NCI-H446 treated with DMSO at 0.1 percent for 48 hours (cell line): ENCODE data around the gene DNAL1.

Experiments used
- DNase-seq: peaks from one replicate; lab custom pipeline; 2025; lab: John Stamatoyannopoulos, UW

Gene DNAL1

DNA sequence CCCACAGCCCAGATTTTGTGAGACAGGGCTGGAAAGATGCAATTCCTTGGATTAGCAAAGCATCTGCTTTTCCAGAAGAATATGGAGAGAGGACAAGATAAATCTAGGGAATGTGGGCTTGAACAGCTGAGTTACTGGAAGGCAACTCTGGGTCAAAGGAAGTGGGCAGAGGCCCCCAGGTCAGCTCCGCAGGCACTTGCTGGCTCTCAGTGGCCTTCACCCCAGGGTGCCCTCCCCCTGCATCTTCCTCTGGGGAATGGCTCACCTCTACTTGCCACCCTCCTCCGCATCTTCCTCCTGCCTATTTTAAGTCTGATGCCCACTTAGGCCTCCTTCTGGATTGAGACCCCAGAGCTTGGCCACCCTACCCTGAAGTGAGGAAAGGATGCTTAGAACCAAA lies 79.9 kb downstream of the DNAL1 start:
- DNase-seq = no peak

DNA sequence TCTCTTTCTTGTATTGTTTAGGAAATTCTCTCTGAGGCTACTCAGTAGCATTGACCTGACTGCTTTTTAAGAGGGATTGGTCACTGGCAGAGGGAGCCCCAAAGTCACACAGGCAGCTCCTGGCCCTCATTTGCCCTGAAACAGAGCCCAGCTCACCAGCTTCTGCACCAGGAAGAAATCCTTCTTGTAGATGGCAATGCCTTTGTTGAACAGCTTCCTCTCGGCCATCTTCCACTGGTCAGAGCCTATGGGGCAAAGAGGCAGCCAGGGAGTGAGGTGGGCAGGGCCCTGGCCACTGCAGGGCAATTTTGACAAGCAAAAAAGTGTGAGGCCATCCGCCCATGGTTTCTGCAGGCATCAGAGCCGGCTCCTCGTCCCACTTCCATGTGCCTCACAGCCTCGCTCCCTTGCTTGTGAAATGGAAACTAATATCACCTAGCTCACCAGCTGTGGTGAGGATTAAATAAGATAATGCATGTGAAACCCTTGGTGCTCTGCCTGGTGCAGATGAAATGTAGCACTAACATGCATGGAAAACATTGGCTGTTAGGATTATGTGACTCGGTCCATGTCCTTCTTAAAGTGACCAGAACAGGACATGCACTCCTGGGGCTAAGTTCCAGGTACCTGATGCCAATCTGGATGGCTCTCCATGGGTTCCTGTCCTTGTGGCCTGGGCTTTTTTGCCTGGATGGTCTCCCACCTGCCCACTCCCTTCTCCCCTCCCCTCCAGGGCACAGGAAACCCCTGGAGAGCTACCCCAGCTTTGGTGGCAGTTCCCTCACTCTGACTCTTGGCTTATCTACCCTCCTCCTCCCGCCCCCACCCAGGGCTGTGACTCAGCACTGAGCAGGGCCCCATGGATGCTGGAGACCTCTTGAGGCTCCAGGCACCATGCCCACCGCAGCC lies 80.6 kb downstream of the DNAL1 start:
- DNase-seq = no peak

DNA sequence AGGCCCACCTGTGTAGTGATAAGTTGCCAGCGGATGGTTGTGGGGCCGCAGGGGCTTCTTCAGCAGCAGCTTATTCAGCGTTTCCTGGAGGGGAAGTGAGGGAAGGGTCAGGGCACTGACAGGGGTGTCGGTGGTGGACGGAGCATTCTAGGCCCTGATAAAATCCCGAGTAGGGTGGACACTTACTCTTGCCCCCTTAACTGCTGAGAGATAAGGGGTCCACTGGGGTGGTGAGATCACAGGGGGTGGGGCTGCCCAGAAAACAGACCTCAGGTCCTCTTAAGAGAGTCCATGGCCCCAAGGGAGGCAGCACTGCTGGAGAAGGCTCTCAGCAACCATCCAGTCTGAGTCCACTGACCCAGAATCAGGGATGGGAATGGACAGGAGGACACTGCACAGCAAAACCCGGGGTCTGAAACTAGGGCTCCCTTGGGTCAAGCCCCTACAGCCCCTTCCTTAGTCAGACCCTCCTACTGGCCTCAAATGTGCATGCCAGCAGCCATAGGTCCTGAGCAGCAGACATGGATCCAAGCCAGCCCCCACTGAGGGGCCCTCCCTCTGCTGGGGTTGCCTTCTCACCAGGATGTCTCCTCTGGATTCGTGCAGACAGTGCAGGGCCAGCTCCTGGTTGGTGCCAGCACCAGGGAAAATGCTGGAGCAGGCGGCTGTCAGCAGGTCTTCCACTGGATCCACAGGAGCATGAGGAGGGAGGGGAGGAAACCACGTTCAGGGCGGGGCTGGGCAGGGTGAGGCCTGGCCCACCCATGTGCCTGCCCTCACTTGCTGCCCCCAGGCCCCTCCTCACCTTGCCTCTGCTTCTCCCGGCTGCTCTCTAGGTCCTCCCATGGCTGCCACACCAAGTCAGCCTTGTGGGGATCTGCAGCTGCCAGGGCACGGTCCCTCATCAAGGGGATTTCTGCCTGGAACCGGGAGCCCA lies 81.5 kb downstream of the DNAL1 start:
- DNase-seq = no peak

DNA sequence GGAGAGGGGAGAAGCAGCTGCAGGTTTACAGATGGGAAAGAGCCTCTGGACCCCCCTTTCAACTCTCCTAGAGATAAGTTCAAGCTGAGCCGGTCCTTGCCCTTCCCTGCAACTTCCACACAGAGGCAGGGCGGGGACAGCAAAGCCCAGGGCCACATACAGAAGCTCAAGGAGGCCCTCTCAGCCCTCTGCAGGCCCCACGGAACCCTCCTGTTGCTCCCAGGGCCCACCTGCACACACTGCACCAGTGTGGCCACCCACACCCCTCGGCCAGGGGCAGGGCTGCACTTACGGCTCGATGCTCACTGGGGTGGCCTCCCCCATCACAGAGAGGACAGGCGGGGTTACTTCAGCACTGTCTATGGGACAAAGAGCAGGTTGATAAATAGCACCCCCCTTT lies 82.4 kb downstream of the DNAL1 start:
- no peak for DNase-seq

DNA sequence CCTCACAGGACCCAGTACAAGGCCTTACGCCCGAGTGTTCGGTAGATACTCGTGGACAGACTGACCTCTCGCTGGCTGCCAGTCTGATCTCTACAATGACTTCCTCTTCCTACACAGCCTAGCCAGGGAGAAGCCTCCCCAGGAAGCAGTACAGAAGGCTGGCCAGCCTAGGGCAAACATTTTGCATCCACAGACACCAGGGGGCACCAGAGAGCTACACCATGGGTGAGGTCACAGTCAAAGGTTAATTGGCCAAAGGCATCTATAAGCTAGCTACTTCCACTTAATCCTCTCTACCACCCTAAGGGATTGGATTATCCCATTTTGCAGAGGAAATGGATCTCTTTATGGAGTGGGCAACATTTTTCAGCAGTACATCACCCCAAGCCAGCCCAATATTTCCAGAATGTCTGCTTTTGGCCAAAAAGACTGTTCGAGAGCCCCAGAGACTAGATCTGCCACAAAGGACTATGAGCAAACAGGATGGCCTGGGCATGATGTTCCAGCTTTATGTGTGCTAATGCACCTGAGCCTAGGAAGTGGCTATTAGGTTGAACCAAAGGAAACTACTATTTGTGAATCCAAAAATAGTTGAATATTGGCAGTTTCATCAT lies 84.0 kb downstream of the DNAL1 start:
- DNase-seq = no peak

DNA sequence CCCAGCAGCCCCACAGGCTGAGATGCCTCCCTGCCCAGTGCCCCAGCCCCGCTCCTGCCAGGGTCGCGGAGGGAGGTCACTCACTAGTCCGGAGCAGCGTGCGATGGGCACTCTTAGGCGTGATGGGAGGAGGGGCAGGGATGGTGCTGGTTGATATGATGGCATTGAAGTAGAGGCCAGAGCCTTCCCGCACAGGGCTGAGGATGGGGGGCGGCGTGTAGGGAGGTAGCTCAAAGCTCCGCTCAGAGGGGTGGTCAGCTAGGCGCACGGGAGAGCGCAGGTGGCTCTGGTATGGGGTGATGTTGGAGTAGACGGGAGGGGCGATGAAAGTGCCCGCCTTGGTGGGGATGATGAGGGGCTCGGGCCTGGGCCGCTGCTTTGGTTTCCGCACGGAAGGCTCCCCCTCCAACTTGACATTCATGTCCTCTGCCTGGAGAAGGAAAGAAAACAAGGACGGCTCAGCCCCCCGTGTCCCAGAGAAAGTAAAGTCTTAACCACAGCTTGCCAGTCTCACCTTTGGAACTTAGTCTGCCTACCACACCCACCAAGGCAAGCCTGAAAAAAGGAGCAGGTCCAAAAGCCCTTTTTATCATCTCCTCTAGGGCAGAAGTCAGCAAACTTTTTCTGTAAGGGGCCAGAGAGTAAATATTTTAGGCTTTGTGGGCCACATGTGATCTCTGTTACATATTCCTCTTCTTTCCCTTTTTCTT lies 84.9 kb downstream of the DNAL1 start:
- no peak for DNase-seq

DNA sequence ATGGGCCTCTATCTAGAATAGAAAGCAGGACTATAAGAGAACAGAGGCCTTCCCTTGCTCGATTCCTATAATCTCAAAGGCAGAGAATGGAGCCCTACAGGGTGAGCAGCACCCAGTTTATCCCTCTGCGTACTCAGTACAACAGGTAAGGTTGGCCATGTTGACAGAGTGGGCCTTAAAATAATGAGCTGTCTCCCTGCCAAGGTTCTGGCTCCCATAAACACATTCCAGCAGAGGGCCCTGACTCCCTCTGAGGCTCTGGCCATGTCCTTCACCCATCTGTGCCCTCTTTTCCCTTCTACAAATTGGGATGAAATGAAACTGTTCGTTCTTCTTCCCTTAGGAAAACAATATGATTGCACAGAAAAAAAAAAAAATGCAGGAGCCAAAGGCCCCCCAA lies 86.3 kb downstream of the DNAL1 start:
- DNase-seq = no peak

DNA sequence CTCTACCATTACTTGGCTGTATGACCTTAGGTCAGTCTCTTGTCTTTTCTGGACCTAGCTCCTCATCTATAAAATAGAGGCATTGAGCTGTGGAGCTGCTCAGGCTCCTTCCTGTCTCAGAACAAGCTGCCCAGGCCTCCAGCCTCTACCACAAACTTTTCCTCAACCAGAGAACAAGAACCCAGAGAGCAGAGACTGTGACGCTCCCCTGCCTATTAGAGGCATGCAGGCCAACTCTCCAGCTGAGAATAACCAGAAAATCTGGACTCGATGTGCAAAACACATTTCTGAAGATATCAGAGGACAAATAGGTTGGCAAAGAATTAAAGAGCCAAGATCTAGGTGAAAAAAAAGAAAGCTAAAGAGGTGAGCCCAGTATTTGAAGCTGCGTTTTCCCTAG lies 87.2 kb downstream of the DNAL1 start:
- DNase-seq = no peak

DNA sequence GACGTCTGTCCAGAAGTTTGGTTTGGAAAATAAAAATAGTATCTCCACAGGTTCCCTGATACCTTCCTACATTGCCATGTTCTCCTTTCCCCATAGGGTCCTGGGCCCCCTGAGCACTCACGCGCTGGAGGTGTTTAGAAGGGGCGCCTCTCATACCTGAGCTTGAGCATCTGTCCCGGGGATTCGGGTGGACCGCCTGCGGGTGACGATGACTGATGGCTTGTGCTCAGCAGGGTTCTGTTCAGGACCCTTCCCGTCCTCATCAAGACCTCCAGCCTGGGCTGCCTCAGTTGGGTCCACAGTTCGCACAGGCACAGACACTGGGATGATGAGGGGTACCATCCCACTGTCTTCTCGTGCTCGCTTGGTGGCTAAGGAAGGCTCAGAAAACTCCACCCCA lies 92.1 kb downstream of the DNAL1 start:
- no peak for DNase-seq

DNA sequence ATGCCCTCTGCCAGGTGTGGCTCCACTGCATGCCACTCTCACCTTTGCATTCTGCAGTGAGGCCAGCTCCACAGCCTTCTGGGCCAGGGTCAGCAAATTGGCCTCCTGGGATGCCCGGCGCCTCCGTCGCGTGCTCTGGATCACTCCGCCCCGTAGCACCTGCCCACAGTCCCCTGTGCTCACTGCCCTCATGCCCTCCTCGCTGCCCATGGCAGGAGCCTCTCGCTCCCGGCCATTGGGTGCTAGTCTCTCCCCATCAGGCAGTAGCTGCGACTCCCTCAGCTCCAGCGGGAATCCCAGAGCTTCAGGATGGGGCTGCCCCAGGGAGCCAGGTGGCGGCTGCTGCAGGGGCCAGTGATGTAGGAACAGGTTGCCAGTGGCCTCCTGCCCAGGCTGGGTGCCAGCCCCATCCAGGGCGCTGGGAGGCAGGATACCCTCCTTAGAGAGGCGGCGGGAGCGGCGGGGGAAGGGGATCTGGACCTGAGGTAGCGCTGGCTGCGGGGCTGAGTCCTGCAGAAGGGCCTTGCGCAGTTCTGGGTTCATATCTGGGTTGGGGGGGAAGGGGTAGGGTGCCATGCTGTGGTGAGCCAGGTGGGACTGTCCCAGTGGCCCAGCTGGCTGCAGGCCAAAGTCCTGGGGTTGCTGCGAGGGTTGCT lies 93.9 kb downstream of the DNAL1 start:
- DNase-seq = no peak

DNA sequence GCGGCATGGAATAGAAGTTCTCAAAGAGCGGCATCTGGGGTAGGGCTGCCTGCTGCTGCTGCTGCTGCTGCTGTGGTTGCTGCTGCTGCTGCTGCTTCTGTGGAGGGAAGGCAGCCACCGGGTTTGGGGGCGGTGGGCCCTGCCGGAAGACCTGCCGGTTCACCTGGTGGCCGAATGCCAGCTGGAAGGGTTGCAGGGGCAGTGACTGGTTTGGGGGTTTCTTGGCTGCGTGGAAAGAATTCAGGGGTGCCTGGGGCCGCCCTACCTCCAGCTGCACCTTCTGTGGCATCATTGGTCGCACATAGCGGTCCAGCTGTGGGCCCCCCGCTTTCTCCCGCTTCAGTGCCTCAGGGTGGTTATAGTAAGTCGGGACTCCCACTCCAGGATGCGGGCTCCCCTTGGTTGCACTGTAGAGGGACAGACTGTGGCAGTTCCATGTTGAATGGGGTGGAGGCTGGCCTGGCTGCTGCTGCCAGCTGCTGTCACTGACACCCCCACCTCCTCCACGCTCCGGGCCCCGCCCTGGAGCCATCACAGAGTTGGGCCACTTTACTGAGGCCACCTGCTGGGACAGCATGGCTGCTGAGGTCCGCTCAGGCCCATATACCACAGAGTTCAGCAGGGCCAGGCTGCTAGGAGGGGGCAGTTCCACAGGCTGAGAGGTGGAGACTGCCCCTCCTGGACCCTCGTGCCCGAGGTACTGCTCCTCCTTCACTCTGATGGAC lies 94.5 kb downstream of the DNAL1 start:
- DNase-seq = no peak

DNA sequence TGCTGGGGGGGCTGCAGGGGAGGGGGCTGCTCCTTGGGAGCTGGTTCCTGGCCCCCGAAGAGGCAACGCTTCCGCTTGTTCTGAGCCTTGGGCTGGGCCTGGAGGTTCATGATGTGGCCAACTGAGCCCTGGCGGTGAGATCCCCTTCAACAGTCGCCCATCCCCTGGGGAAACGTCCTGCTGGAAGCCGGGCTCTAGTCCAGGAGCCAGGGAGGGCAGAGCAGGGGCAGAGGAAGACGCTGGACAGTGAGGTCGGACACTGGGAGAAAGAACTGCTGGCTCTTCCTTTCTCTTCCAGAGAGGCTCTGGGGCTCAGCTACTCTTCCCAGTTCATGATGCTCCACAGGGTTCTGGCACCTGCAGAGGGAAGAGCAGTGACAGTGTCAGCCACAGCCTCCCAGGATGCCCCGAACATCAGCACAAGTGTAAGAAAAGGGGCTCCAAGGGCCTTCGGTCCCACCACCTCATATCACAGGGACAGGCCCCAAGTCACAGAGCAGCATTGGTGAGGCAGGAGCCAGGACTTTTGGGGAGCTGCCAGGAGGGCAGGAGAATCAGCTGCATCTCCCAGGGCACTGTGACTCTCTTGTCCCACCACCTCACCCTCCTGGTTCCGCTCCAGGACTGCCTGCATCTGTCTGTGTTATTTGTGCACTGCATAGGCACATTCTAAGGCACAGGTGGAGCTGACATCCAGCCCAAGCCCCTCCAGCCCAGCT lies 95.3 kb downstream of the DNAL1 start:
- DNase-seq = no peak

DNA sequence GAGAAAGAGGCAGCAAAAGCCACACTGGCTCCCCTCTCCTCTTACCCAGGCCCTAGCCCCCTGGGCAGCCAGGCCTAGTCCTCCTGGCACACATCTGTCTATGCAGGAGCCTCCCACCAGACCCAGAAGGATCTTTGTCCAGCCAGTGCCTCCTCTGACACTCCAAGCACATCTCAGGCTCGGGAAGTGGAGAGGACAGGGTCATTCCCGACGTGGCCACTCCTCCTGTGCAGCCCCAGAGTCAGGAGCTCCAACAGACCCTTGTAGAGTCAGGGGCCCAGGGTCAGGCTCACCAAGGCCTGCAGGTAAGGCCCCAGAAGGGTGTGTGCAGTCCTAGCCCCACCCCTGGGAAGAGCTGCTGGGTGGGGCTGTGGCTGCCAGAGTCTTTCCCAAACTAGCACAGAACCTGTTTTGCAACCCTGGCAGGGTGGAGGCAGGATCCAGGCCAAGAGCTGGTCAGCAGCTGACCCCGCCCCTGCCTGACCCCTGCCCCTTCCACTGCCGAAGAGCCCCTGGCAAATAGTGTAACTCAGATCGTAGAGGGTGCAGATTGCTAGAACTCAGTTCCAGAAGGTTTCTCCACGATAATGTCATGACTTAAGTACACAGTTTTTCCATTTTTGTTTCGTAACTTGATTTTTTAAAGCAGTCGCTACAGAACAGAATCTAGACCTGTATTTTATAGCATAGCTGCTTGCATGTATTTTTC lies 96.0 kb downstream of the DNAL1 start:
- no peak for DNase-seq

DNA sequence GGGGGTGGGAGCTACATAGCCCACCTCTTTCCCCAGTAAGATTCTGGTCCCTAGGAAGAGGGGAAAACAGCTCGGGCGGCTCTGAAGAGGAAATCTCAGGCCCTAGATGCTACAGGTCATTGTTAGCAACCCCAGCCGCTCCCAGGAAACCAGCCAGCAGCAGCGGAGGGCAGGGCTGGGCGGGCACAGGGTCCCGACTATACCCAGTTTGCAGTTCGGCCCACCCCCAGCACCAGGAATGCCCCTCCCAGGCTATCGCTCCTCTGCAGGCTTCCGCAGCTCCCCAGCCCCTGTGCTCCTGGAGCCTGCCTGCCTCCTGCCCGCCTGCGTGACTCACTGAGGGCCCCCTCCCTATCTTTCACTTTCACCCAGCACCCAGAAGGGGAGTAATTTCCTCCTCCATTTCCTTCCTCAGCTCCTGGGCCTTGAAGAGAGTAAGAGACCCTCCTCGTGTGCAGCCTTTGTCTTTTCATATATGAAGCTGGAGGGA lies 96.6 kb downstream of the DNAL1 start:
- no peak for DNase-seq

DNA sequence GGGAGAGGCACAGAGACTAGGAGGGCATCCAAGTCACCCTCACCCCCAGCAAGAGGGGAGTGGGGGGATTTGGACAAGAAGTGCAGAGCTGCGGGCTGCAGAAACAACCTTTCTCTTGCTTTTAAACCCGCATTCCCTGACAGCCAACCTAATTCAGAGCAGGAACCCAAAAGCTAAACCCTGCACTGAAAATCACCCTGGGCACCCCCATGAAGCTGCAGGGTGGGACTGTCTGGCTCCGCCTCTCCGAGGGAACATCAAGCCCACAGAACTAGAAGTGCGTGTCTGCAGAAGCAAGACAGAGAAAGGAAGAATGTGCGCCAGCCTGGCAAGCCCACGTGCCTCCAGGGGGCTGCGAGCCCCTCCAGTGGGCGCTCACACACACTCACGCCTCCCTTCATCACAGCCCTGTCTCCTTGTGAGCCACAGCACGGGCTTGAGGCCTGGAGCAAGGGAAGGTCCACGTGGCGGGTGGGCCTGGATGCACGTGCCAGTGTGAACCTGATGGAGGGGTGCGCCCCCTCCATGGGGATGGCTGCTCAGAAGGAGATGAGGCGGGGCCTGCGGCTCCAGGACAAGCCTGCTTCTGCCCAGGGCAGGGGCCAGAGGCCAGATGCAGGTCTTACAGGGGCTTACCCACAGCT lies 97.2 kb downstream of the DNAL1 start:
- DNase-seq = no peak

DNA sequence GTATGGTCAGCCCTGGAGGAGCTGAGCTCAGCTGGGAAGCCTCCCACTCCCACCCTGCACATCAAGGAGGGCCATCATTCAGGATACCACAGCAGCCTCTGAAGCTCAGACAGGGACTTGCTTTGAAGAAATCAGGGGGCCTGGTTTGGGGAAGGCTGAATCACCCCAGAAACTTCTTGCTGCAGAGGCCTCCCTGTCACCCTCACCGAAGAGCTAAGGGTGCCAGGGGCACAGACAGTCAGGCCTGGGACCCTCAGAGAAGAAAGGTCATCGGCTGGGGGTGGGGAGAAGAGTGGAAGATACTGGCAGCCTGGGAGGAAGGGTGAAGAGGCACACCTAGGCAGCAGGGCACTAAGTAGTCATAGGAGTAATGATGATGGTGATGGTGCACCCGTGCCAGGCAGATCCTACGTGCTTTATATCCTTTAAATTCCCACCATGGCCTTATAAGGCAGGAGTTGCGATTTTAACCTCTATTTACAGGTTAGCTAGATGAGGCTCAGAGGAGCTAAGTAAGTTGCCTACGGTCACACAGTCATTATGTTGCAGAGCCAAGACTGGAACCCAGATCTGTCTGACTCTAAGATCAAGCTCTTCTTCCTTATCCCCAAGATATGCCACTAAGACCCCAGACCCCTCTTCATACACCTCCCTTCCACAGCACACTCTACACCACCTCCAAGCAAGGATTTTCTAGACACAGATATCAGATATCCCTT lies 97.9 kb downstream of the DNAL1 start:
- no peak for DNase-seq

DNA sequence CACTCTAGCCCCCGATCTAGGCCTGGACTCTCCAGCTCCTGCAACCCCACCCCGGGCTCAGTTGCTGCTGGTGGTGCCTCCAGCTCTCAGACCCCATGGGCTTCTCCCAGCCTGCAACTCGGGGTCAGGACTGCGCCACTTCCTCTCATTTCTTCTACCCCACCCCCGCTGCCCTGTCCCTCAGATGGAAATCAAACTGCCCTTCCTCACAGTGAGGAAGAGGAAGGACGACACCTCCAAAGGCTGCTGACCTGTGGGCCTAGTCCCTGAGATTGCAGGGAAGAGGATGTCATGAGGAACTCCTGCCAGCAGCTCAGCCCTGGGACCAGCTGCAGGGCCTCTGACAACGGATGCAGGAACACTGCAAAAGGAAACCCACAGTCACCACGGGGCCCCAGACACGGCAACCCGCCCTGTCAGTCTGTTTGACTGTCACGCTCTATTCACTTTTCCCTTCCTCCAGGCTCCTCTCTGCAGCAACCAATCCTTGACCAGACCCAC lies 98.7 kb downstream of the DNAL1 start:
- no peak for DNase-seq
